ENCODE measurements around the gene NEK11. TPM values are rescaled to one million over a fixed set of nuclear protein-coding genes. Genes with fewer than 3 reads are reported as not detected.

Gene NEK11
- polyA plus RNA-seq, 1 of the 3 experiments (the other 2 are of a cell fraction): 4.7 TPM

- Histone ChIP-seq H3K9ac (no peak overlapping the region), H3K36me3 (replicated peaks in 1 of 2; ENCODE audit: control insufficient read depth in 1 of 2, insufficient read depth in 2 of 2, low read length in 1 of 2) (peaks cover 10 to 25% of the 10 kb centered on the region in 2 experiments), H3K4me2 (no peak overlapping the region), H3K79me2 (ENCODE audit: insufficient read depth) (no peaks in the 10 kb centered on the region; the same call in 1 of the 2 replicates), H2AFZ (ENCODE audit: low read depth) (no peak overlapping the region), H3K4me1 (ENCODE audit: control insufficient read depth in 1 of 2, insufficient read depth in 2 of 2, low read depth in 1 of 2, low read length in 1 of 2) (no peaks in the 10 kb centered on the region), H3K4me3 (ENCODE audit: low read depth in 2 of 2, low read length in 1 of 2) (no peak overlapping the region), H3F3A (replicated peaks; ENCODE audit: insufficient read depth) (no peaks in the 10 kb centered on the region), H3K9me2 (no peaks in the 10 kb centered on the region), H3K9me3 (no peaks in the 10 kb centered on the region), H3K27ac (ENCODE audit: low read depth in 2 of 2, low read length in 1 of 2) (no peak overlapping the region), H4K20me1 (ENCODE audit: insufficient read depth) (no peaks in the 10 kb centered on the region), H3K27me3 (ENCODE audit: insufficient read depth) (no peaks in the 10 kb centered on the region)
- no peak for TF ChIP-seq JUND (IDR thresholded peaks at IDR 0.05)
- TF ChIP-seq FOXM1 (IDR thresholded peaks at IDR 0.05; ENCODE audit: low read depth): no peak
- no peak for TF ChIP-seq TEAD4 (IDR thresholded peaks at IDR 0.05; ENCODE audit: borderline replicate concordance, insufficient read depth)
- TF ChIP-seq ZBTB33 (IDR thresholded peaks at IDR 0.05; ENCODE audit: borderline replicate concordance, low read depth): no peak
- no peak for TF ChIP-seq SMC3 (IDR thresholded peaks at IDR 0.05; ENCODE audit: low read depth, low read length)
- no peak for TF ChIP-seq MEF2A (IDR thresholded peaks at IDR 0.05; ENCODE audit: borderline replicate concordance, low read depth)
- no peak for TF ChIP-seq USF2 (IDR thresholded peaks at IDR 0.05; ENCODE audit: borderline replicate concordance, low read depth, low read length)
- no peak for TF ChIP-seq FOXJ3 (CRISPR knock-in tag; IDR thresholded peaks at IDR 0.05)
- no peak for TF ChIP-seq NRF1 (IDR thresholded peaks at IDR 0.05; ENCODE audit: low read depth, low read length)
- DNase-seq: no peak
- ChIA-PET CTCF (no interaction called here), POLR2A (no interaction called here)
- WGBS (ENCODE audit: low lambda C conversion rate): 72% methylated on average over 5 of the region's 5 CpGs
These were observed 36.4 kb upstream of the NEK11 start for GRCh38 chr3:130990282-130990681.

GRCh38 chr3:130991126-130991525 lies 35.6 kb upstream of the NEK11 start:
- Histone ChIP-seq H3K9me3 (no peaks in the 10 kb centered on the region), H3K9ac (no peak overlapping the region), H3K27me3 (ENCODE audit: insufficient read depth) (no peaks in the 10 kb centered on the region), H3K36me3 (replicated peaks in 1 of 2; ENCODE audit: control insufficient read depth in 1 of 2, insufficient read depth in 2 of 2, low read length in 1 of 2) (peaks cover 17 to 28% of the 10 kb centered on the region in 2 experiments), H3K9me2 (no peaks in the 10 kb centered on the region), H3K27ac (ENCODE audit: low read depth in 2 of 2, low read length in 1 of 2) (no peak overlapping the region), H3K4me3 (ENCODE audit: low read depth in 2 of 2, low read length in 1 of 2) (no peak overlapping the region), H3F3A (replicated peaks; ENCODE audit: insufficient read depth) (no peaks in the 10 kb centered on the region), H4K20me1 (ENCODE audit: insufficient read depth) (no peaks in the 10 kb centered on the region), H3K79me2 (ENCODE audit: insufficient read depth) (no peaks in the 10 kb centered on the region; the same call in 1 of the 2 replicates), H2AFZ (ENCODE audit: low read depth) (no peak overlapping the region), H3K4me2 (no peak overlapping the region), H3K4me1 (ENCODE audit: control insufficient read depth in 1 of 2, insufficient read depth in 2 of 2, low read depth in 1 of 2, low read length in 1 of 2) (no peaks in the 10 kb centered on the region)
- TF ChIP-seq ELF1 (IDR thresholded peaks at IDR 0.05): no peak
- TF ChIP-seq GATA2 (CRISPR knock-in tag; IDR thresholded peaks at IDR 0.05): no peak
- no peak for TF ChIP-seq FOXJ3 (CRISPR knock-in tag; IDR thresholded peaks at IDR 0.05)
- no peak for TF ChIP-seq CHD2 (IDR thresholded peaks at IDR 0.05; ENCODE audit: low read length, partially characterized antibody)
- no peak for TF ChIP-seq SMC3 (IDR thresholded peaks at IDR 0.05; ENCODE audit: low read depth, low read length)
- TF ChIP-seq POLR2AphosphoS5 (IDR thresholded peaks at IDR 0.05; ENCODE audit: low read depth, low read length): no peak
- no peak for TF ChIP-seq MAX (IDR thresholded peaks at IDR 0.05; ENCODE audit: low read depth)
- no peak for TF ChIP-seq PBX3 (IDR thresholded peaks at IDR 0.05)
- TF ChIP-seq RCOR1 (IDR thresholded peaks at IDR 0.05; ENCODE audit: low read length): no peak
- TF ChIP-seq NFIC (IDR thresholded peaks at IDR 0.05; ENCODE audit: borderline replicate concordance): no peak
- TF ChIP-seq RFX5 (IDR thresholded peaks at IDR 0.05; ENCODE audit: low read length): no peak
- TF ChIP-seq JUND (IDR thresholded peaks at IDR 0.05): no peak
- TF ChIP-seq EP300 (IDR thresholded peaks at IDR 0.05; ENCODE audit: borderline replicate concordance in 1 of 2, low read depth in 1 of 2, low read length in 1 of 2): no peak
- no peak for TF ChIP-seq RXRA (IDR thresholded peaks at IDR 0.05; ENCODE audit: borderline replicate concordance, low read depth)
- TF ChIP-seq TAF1 (IDR thresholded peaks at IDR 0.05; ENCODE audit: borderline replicate concordance, low read depth, low read length): no peak
- TF ChIP-seq IRF3 (IDR thresholded peaks at IDR 0.05; ENCODE audit: low read depth, low read length): no peak
- ChIA-PET POLR2A (no interaction called here), CTCF (no interaction called here)
- no peak for DNase-seq
- WGBS (ENCODE audit: low lambda C conversion rate): over 99% methylated on average over 5 of the region's 5 CpGs

Measured in SK-N-SH (cell line).